ENCODE results near the gene MSX1.

GRCh38 chr4:4870576-4871241 is 11.2 kb downstream of the MSX1 start:
- TF ChIP-seq, protein P1, sequence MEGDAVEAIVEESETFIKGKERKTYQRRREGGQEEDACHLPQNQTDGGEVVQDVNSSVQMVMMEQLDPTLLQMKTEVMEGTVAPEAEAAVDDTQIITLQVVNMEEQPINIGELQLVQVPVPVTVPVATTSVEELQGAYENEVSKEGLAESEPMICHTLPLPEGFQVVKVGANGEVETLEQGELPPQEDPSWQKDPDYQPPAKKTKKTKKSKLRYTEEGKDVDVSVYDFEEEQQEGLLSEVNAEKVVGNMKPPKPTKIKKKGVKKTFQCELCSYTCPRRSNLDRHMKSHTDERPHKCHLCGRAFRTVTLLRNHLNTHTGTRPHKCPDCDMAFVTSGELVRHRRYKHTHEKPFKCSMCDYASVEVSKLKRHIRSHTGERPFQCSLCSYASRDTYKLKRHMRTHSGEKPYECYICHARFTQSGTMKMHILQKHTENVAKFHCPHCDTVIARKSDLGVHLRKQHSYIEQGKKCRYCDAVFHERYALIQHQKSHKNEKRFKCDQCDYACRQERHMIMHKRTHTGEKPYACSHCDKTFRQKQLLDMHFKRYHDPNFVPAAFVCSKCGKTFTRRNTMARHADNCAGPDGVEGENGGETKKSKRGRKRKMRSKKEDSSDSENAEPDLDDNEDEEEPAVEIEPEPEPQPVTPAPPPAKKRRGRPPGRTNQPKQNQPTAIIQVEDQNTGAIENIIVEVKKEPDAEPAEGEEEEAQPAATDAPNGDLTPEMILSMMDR (conservative IDR thresholded peaks at IDR 0.05) = no peak
- TF ChIP-seq EZH2 (IDR thresholded peaks at IDR 0.05; ENCODE audit: low read depth) = no peak
